Spleen (tissue), 7 donors: ENCODE measurements around the gene AQP12A.
"Not testable (repeated sequence)": the region's sequence is repeated elsewhere in the genome, so short reads cannot be mapped to it uniquely, and the experiment has no call there.

Experiments used
- CTCF ChIP-seq, 11 experiments: fragments of 200-600 bp in 7 of 11; fragments of 450-650 bp in 4 of 11; sonication (generic) in 4 of 11; IDR thresholded peaks in 8 of 11; conservative IDR thresholded peaks in 3 of 11; 1 replicate in 7 of 11; 2 replicates in 4 of 11; pipeline versions ENCODE4 v1.4.0 to v1.8.0; 2016 to 2021; ENCODE audit warnings: antibody characterized with exemption in 11 of 11, inconsistent platforms in 4 of 11, mild to moderate bottlenecking in 1 of 11
- POLR2A ChIP-seq, 3 donors: fragments of 450-650 bp; IDR thresholded peaks; one replicate each; pipeline ENCODE4 v1.5.1; 2017; ENCODE audit warnings: antibody characterized with exemption in 3 of 3, mild to moderate bottlenecking in 1 of 3
- POLR2AphosphoS5 ChIP-seq, 3 donors: sonication (generic); formaldehyde crosslinking; IDR thresholded peaks; one replicate each; pipeline ENCODE4 v1.5.1; 2017; ENCODE audit warnings: antibody characterized with exemption in 3 of 3
- donor health status: DM: no; HTN: no; CAD: no; lungs with moderate emphysema.
- donor health status: DM: no; HTN: no; CAD: no.
- donor health status: DM: no; HTN: no; CAD: no.

DNA sequence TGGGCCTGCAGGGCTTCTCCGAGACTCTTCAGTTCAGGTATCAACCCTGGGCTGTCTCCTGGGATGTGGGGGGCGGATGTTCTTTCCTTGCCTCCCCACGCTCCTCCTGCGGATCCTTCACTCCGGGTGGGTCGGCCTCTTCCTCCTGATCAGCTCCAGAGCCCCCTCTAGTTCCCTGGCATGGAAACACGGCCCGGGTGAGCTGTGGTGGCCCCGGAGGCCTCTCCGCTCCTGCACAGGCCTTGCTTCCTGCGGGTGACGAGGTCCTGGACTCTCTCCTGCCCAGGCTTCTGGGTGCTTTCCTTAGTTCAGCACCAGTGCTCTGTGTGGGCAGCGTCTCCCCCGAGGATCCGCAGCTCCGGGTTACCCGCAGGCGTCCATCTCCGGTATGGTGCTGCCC lies 3.9 kb downstream of the AQP12A start:
- not testable (repeated sequence) for TF ChIP-seq CTCF (IDR thresholded peaks at IDR 0.05 in 8 of 11, conservative IDR thresholded peaks at IDR 0.05 in 3 of 11); POLR2A (IDR thresholded peaks at IDR 0.05); POLR2AphosphoS5 (IDR thresholded peaks at IDR 0.05)
